Inferior parietal cortex (tissue), 1 donor: ENCODE data around the gene RNASE13.

Experiments
- DNase-seq: peaks from one replicate; pipeline ENCODE4 v3.0.0-alpha.2; 2016; ENCODE audit errors: extremely low spot score

Gene RNASE13

DNA sequence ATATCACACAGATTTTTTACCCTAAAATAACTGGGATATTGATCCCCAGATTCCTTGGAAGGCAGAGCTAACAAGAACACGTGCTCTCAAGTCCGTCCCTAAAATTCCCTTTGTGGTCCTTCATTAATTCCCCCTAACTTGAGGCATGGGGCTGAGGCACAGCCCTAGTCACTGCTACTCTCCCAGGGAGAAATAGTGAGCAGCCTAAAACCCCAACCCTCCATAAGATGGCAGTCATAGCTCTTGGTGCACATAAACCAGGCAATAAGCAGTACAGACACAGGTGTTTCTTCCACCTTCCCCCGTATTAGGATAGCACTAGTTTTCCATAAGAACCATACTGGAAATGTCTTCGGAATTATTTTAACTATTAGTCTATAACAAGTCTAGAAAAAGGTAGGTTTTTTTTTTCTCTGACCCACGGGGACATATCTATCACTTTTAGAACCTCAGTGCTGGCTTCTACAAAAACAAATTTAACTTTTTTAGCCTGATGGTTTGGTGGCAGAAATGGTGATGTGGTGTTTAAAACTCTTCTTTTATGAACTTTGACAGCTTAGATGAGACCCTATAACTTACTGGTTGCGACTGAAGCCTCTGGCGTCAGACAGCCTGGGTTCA lies 32.4 kb upstream of the RNASE13 start:
- no peak for DNase-seq

DNA sequence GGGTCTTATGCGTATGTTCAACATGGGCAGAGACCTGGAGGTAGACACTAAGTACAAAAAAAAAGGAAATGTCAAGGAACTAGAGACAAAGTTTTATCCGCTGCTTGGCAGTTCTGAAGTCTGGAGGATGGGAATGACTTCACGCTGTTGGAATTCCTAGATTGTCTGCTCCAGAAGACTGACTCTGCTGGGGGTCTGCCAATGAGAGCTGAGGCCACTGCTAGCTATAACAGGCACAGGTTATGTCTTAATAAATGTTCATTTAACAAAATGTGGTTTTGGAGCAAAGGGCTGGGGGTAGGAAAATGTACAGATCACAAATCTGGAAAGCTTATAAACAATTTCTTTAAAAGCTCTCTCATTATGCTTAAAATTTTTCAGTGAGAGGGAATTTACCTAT lies 28.9 kb upstream of the RNASE13 start:
- DNase-seq = no peak

DNA sequence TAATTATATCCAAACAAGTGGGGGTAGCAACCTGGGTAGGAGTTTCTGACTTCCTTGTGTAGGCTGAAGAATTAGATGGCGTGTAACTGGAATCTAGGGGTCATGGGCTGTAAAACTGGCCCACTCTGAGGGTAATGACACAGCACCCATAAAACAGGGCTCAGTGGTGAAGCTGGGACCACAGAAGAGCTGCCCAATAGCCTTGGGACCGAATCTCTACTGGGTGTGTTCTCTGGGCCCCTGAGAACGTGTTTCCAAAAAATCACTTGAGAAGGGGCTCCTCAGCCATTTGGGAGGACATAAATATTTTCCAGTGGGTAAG lies 26.7 kb upstream of the RNASE13 start:
- DNase-seq = no peak

DNA sequence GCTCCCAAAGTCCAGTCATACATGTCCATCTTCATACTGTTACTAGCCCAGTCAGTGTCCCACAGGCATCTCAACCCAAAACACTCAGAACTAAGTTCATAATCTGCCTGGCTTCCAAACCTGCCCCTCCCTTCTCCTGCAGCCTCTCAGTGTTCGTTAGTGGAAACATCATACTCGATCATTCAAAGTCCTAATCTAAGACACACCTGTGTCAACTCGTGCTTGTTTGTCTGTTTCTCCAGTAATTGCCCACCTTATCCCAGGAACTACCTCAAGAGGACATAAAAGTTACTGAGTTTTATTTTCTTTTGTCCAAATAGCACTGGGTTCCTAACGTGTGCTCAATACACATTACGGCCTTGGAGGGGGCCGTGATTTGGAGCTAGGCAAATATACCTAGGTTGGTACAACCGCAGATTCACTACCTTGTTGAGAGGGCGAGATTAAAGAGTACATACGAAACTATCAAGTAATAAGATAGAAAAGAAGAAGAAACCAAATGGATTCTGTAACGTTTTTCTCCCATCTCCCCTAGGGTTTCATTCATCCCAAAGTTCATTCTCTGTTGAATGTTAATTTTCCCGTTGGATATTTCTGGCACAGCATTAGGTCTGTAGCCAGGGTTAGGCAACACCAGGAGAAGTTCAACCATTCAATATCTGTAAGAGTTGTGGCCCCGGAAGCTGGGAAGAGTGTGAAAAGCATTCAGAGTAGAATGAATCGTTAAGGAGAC lies 26.2 kb upstream of the RNASE13 start:
- no peak for DNase-seq

DNA sequence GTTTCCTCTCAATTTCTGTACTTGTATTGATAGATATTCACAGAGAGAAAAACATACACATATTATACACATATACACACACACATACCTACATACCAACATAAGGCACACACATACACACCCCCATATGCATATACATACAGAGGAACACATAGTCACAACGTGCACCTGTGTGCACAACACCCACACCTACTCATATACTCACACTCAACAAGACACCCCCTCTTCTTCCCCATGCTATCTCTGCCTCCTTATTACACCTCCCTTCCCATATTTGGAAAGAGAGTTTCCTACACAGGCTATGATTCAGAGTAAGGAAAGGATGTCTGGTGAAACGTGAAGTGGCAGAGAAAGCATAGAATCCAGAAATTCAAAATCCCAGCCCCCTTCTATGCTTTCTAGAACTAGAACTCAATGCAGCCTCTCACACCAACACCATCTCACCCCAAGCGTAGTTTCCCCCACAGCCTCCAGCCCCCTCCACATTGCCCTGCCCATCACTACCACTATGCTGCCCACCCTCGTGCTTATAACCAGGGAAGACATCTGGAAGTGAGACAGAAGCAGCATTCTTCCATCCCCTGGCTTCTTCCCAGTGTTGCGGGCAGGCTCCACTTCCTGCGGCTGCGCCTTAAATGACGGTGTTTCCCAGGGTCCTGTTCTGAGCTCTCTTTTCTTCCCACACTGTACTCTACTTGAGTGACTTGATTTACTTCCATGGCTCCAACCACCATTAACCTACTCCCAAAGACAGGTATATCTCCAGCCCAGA lies 25.4 kb upstream of the RNASE13 start:
- no peak for DNase-seq

DNA sequence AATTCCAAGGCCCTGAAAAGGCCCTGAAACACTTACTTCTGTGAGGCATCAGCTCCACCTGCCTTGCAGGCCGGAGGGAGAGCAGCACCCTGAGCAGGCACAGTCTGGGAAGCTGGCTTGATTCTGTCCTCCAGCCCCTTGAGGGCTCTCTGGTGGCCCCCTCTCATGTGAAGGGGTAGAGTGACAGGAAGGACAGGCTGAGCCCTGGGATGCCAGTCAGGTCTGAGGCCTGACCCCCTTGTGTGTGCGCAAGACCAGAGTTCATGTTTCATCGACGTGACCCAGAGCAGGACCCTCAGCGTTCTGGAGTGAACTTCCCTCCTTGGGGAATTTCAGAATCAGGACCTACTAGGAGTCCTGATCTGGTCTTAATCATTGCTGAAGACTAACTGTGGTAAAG lies 24.3 kb upstream of the RNASE13 start:
- DNase-seq = no peak

DNA sequence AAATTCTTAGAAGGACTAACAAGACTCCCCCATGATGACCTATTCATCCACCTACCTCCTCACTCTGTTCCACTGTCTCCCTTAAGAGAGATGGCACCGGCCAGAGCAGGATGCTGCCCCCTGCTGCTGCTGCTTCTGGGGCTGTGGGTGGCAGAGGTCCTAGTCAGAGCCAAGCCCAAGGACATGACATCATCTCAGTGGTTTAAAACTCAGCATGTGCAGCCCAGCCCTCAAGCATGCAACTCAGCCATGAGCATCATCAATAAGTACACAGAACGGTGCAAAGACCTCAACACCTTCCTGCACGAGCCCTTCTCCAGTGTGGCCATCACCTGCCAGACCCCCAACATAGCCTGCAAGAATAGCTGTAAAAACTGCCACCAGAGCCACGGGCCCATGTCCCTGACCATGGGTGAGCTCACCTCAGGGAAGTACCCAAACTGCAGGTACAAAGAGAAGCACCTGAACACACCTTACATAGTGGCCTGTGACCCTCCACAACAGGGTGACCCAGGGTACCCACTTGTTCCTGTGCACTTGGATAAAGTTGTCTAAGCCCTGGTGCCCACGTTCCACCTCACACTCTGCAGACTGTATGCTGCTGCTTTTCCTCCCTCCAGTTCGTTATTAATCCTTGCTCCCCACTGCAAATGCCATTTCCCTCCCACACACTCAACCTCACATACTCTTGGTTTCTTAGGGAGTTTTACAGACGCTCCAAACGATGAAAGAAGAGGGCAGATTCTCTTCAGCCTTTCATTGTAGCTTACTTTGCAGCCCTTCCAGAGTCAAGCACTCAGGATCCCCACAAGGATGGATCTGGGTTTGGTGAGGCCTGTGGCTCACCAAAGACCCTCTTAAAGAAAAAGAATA lies 23.4 kb upstream of the RNASE13 start, which contains the start of gene RNASE8:
Gene RNASE8, plus strand, starts transcription at position 20 of the 873 bp plus-strand sequence. Its CDS starts 71 bp downstream, at position 91.
- no peak for DNase-seq

DNA sequence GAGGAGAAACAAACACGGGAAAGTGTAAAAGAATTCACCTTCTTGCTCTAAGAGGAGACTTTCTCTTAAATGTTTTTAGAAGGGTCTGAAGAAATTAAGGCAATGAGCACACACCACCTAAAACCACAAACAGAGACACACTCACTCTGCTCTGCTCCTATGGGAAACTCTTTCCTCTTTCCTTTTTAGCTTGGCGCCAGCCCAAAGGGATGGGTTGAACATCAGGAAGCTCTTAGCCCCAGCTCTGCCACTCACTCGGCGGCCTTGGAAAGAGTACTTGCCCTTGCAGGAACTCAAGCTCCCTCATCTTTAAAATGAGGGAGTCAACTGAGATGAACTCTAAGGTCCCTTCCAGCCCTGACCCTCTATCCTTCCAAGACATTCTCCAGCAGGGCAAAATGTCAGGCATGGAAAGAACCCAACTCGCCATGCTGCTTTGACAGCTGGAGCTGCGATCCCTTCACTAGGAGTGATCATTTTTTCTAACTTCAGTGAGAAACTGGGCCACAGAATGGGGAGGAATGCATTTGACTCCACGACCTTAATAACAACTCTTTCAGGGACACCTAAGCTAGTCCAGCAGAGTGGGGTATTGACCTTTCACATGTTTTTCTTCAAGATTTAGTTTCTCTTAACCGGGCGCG lies 22.0 kb upstream of the RNASE13 start:
- no peak for DNase-seq

DNA sequence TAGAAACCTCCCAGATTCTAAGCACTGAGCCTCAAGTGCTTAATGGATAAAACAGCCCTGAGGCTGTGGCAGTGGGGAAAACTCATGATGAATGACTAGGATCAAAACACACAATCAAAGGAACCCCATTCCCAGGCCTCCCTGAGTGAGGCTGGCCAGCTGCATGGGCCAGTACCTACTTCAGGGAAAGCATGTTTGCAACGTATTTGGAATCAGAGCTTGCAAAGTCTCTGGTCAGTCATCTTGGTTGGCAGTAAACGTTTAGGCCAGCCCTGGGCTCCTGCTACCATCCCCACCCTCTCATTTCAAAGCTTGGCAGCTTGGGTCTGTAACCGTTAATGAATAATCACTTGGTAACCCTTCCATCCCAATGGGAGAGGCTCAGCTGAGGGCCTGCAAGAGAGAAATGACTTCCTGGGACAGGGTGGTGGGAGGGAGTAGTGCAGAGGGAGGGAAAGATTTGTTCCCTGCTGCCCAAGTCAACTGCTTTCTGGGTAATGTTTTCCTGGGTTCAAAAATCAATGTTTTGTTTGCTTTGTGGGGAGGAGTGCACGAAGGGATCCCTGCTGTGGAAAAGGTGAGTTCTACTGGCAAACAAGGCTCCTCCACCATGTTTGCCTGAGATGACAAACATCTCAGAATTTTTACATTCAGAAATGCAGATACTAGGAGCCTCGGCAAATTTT lies 21.0 kb upstream of the RNASE13 start:
- no peak for DNase-seq

DNA sequence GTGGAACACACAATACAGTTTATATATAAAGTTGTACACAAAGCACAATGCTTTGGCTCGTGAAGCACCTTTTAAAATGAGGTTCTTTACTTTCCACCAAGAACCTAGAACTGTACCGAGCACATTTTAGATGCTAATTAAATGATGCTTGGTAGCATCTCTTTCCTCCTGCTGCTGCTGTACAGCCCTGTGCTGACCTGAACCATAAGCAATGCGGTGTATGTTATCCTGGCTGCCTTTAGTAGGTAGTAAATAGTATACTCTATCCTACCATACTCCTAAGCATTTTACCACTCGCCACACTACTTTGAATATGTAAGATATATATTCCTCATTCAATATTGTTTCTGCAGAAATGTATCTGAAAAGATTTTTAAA lies 20.1 kb upstream of the RNASE13 start:
- no peak for DNase-seq

DNA sequence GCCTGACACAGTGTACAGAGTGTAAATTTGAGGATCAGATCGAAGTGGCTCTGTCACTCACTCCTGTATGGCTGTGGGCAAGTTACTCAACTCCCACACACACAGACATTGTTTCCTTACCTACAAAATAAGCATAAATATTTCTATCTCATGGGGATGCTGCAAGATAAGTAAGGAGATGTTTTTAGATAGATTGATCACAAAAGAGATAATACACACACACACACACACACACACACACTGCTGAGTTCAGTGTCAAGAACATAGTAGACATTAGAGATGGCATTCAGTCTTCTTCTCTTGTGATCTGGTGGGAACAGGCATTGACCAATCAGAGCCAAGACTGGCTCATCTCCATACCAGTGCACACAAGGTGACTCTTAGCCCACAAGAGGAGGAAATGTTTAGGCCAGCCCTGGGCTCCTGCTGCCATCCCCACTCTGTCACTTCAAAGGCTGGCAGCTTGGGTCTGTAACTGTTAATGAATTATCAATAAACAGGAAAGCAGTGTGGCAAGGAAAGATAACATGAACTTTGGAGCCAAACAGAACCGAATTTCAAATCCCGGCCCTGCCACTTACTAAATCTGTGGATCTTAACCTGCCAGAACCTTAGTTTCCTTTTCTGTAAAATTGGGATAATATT lies 19.6 kb upstream of the RNASE13 start:
- DNase-seq = no peak

DNA sequence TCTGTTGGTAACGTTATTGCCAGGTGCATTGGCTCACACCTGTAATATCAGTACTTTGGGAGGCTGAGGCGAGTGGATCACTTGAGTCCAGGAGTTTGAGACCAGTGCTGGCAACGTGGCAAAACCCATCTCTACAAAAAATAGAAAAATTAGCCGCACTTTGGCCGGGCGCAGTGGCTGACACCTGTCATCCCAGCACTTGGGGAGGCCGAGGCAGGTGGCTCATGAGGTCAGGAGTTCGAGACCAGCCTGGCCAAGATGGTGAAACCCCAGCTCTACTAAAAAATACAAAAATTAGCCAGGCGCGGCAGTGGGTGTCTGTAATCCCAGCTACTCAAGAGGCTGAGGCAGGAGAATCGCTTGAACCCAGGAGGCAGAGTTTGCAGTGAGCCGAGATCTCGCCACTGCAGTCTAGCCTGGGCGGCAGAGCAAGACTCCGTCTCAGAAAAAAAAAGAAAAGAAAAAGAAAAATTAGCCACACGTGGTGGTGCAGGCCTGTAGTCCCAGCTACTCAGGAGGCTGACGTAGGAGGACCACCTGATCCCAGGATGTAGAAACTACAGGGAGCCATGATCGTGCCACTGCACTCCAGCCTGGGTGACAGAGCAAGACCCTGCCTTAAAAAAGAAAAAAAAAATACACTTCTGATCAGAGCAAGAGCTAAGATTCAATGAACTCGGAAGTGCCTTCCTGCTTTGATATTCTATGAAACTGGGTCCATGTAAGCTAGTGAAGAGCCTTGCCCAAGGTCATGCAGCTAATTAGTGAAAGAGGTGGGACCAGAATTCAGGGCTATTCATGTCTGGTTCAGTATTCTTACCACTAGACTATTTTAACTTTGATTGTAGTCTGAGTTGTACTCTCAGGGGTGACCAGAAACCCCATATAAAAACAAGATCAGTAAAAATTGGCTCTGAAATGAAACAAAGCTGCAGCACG lies 18.8 kb upstream of the RNASE13 start:
- DNase-seq = no peak

DNA sequence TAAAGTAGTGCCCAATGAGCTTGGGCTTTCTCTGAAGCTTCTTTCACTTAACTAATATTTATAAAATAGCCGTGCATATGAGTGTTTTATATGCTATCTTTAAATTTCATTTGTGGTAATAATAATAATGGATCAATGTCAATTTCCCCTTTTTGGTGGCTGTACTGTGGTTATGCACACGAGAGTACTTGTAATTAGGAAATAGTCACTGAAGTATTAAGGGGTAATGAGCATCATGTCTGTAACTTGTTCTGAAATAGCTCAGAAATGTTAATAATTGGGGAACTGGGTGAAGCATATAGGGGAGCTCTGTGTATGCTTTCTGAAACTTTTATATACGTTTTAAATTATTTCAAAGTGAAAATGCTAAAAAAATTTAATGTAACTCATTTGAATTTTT lies 16.0 kb upstream of the RNASE13 start:
- DNase-seq = no peak

DNA sequence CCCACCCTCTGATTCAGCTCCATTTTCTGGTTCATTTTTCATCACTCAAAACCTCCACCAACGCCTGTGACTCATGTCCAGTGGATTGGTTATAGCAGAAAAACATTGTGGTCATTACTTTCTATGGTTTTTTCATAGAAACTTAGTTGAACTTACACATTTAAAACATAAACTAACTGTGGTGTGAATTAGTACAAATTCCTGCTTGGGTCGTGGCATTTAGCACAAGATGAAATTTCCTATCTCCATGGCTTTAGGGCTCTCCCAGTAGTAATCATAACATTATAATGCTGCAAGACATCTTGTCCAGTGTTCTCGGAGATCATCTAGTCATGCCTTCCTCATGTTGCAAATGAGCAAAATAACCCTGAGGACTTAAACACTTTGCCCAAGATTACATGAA lies 14.7 kb upstream of the RNASE13 start:
- no peak for DNase-seq

DNA sequence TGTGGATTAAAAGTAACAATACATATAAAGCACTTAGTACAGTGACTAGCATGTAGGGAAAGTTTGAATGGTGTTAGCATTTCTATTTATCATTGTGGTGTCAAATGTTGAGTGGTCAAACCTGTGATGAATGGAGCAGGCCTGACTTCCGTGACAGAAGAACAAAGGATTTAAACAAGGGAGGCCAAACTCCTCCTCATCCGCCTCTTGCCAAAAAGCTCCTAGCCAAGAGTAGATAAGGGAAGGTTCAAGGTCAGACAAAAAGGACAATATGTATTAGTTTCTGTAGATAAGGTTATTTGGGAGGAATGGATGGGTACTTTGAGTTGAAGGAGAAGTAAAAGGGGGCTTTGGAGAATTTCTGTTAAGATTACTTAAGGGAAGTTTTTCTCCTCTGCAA lies 14.0 kb upstream of the RNASE13 start:
- DNase-seq = no peak

DNA sequence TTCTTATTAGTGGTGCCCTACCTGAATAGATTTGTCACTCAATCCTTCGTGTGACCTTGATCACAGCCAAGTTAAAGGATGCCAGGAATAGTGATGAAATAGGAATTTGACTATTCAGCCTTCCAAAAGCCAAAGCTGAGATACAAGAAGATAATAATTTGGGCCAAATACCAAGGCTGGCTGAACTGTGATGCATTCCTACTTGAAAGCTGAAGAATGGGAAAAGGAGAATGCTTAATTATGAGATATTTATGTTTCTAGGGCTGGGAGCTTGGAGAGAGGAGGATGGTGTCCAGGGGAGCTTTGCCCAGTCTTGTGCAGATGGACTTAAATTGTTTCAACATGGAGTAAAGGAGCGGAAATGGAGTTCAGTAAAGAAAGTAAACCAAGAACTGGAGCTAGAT lies 12.8 kb upstream of the RNASE13 start:
- no peak for DNase-seq

DNA sequence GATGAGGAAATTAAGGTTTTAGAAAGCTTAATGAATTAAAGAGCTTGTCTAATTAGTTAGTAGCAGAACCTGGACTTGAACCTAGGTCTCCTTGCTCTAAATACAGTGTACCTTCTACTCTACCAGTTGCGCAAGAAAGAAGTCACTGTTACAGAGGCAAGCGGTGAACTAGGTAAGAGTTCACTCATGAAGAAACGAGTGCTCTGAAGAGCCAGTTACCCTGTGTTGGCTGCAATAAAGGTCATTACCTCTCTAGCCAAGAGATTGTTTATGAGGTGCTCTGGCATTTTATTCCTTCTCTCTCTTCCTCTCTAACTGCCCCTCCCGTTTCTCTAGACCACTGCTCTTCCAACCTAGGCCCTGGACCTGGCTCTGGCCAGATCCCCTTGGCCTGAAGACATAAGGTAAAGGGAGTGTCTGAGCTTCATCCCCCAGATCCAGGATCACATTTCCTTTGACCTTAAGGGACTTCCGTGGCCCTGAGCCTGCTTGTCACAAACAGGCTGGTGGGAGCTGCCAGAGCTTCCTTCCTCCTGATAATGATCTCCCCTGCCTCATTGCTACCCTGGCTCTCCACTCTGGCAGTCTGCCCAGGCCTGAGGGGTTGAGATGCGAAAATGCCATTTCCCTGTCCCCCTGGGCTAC lies 9.5 kb upstream of the RNASE13 start:
- no peak for DNase-seq

DNA sequence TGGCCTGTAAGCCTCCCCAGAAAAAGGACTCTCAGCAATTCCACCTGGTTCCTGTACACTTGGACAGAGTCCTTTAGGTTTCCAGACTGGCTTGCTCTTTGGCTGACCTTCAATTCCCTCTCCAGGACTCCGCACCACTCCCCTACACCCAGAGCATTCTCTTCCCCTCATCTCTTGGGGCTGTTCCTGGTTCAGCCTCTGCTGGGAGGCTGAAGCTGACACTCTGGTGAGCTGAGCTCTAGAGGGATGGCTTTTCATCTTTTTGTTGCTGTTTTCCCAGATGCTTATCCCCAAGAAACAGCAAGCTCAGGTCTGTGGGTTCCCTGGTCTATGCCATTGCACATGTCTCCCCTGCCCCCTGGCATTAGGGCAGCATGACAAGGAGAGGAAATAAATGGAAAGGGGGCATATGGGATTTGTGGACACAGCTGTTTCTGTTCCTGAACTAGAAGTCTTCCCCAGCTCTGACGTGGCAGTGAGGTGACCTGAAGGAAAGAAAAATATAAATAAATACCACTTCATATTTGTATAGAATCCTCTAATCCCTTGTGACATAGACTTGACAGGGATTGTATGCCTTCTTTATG lies 8.9 kb upstream of the RNASE13 start:
- DNase-seq = no peak
